HFFc6 (cell line): ENCODE results near the gene SUPT5H. TPM values are rescaled to one million over a fixed set of nuclear protein-coding genes. Genes with fewer than 3 reads are reported as not detected.

ENCODE experiments used
- DNase-seq: peaks from one replicate; pipeline ENCODE4 v3.0.0-alpha.2; 2018
- H3K27ac Mint-ChIP-seq: 2 replicates; pipeline ENCODE4 v1.8.0; 2020; ENCODE audit warnings: mild to moderate bottlenecking, mixed read lengths
- H3K27me3 Mint-ChIP-seq: 2 replicates; pipeline ENCODE4 v1.8.0; 2021; ENCODE audit warnings: mild to moderate bottlenecking, moderate library complexity, mixed read lengths; ENCODE audit not compliant: insufficient read depth
- H3K36me3 Mint-ChIP-seq: 2 replicates; pipeline ENCODE4 v1.8.0; 2021; ENCODE audit warnings: low read depth, mixed read lengths
- H3K4me1 Mint-ChIP-seq: 2 replicates; pipeline ENCODE4 v1.8.0; 2020; ENCODE audit warnings: low read depth, mixed read lengths
- H3K4me3 Mint-ChIP-seq: 2 replicates; pipeline ENCODE4 v1.8.0; 2020; ENCODE audit warnings: mild to moderate bottlenecking, moderate library complexity, mixed read lengths
- H3K9me3 Mint-ChIP-seq: 2 replicates; pipeline ENCODE4 v1.8.0; 2020; ENCODE audit warnings: mild to moderate bottlenecking, mixed read lengths
- CTCF ChIP-seq: fragments of 200-600 bp; sonication (generic); IDR thresholded peaks from 2 replicates; pipeline ENCODE4 v1.5.0; 2021; ENCODE audit warnings: antibody characterized with exemption, mild to moderate bottlenecking
- total RNA-seq, 6 experiments: library from RNA; stranded (reverse); fragmentation: NEBNext Ultra II Directional; extraction: Animal tissue kit (Norgen Biotek cat#: 25700); gene quantifications; 2 replicates in 1 of 6; 3 replicates in 5 of 6; pipeline ENCODE4 v1.2.3, GENCODE V29; 2021

SUPT5H gene
- total RNA-seq, 6 experiments from 2014 or later: 102 to 129 (median 107) TPM

DNA sequence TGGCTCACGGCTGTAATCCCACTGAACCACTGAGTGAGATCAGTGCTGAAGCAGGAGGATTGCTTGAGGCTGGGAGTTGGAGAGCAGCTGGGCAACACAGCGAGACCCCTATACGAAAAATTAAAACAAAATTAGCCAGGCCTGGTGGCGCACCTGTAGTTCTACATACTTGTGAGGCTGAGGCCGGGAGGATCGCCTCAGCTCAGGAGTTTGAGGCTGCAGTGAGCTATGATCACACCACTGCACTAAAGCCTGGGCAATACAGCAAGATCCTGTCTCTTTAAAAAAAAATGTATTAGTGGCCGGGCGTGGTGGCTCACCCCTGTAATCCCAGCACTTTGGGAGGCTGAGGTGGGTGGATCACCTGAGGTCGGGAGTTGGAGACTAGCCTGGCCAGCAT, 63.2 kb downstream of the SUPT5H start:
- H3K36me3 Mint-ChIP-seq: no peaks in the 10 kb centered on the region
- peaks cover 40% of the 10 kb centered on the region for H3K27me3 Mint-ChIP-seq
- TF ChIP-seq CTCF: no peak
- H3K4me3 Mint-ChIP-seq: no peak overlapping the region
- peaks cover 8% of the 10 kb centered on the region; the same call in 1 of the 2 replicates for H3K4me1 Mint-ChIP-seq
- no peak overlapping the region for H3K27ac Mint-ChIP-seq
- no peak for DNase-seq
- no peaks in the 10 kb centered on the region for H3K9me3 Mint-ChIP-seq

- no peak for TF ChIP-seq CTCF
- Mint-ChIP-seq H3K27ac (no peak overlapping the region), H3K4me1 (peaks cover 8% of the 10 kb centered on the region; the same call in 1 of the 2 replicates), H3K4me3 (no peak overlapping the region), H3K27me3 (peaks cover 41% of the 10 kb centered on the region), H3K36me3 (no peaks in the 10 kb centered on the region), H3K9me3 (no peaks in the 10 kb centered on the region)
- no peak for DNase-seq
Measured at GRCh38 chr19:39509233-39509632, 63.9 kb downstream of the SUPT5H start.

GRCh38 chr19:39512988-39513387, 67.6 kb downstream of the SUPT5H start:
- Mint-ChIP-seq H3K4me3 (no peak overlapping the region), H3K4me1 (peaks cover 2% of the 10 kb centered on the region; the same call in 1 of the 2 replicates), H3K9me3 (peaks cover 4% of the 10 kb centered on the region; the same call in 1 of the 2 replicates), H3K36me3 (0 out of 2 replicates have a peak, but pooled peaks cover 4% of the 10 kb centered on the region), H3K27me3 (peaks cover 48% of the 10 kb centered on the region), H3K27ac (no peak overlapping the region)
- DNase-seq: no peak
- no peak for TF ChIP-seq CTCF

- Mint-ChIP-seq H3K36me3 (0 out of 2 replicates have a peak, but pooled peaks cover 4% of the 10 kb centered on the region), H3K4me1 (no peaks in the 10 kb centered on the region), H3K27me3 (peaks cover 49% of the 10 kb centered on the region), H3K9me3 (peaks cover 4% of the 10 kb centered on the region; the same call in 1 of the 2 replicates), H3K27ac (no peak within 1 kb of the TSS), H3K4me3 (no peak within 1 kb of the TSS)
- no peak for TF ChIP-seq CTCF
- DNase-seq: no peak
Measured at GRCh38 chr19:39514840-39515550, 69.6 kb downstream of the SUPT5H start, which contains the start of gene SELENOV. Gene SELENOV, plus strand, starts transcription at chr19:39515139. Its CDS starts 74 bp downstream, at chr19:39515213.

GRCh38 chr19:39515551-39516191, 70.3 kb downstream of the SUPT5H start:
- H3K27me3 Mint-ChIP-seq: peaks cover 44% of the 10 kb centered on the region

More at GRCh38 chr19:39515551-39516191, 70.3 kb downstream of the SUPT5H start:
- DNase-seq: no peak
- Mint-ChIP-seq H3K27ac (no peak overlapping the region), H3K4me1 (no peaks in the 10 kb centered on the region), H3K4me3 (no peak overlapping the region), H3K36me3 (0 out of 2 replicates have a peak, but pooled peaks cover 4% of the 10 kb centered on the region), H3K9me3 (peaks cover 4% of the 10 kb centered on the region; the same call in 1 of the 2 replicates)
- TF ChIP-seq CTCF: no peak
